Ovary (tissue), 3 donors: ENCODE results near the gene PRDM16.

Experiments used
- CTCF ChIP-seq, 3 donors: fragments of 450-650 bp in 2 of 3; fragments of 200-600 bp in 1 of 3; IDR thresholded peaks; one replicate each; pipeline versions ENCODE4 v1.5.1 to v1.8.0; 2016 to 2022; ENCODE audit warnings: antibody characterized with exemption in 3 of 3, mild to moderate bottlenecking in 1 of 3
- EP300 ChIP-seq: sonication (generic); formaldehyde crosslinking; IDR thresholded peaks from one replicate; pipeline ENCODE4 v1.6.1; 2017; ENCODE audit warnings: antibody characterized with exemption
- POLR2A ChIP-seq: fragments of 450-650 bp; IDR thresholded peaks from one replicate; pipeline ENCODE4 v1.6.1; 2017; ENCODE audit warnings: antibody characterized with exemption, mild to moderate bottlenecking, moderate library complexity
- donor health status: DM: no; HTN: no; CAD: no.

- TF ChIP-seq CTCF (IDR thresholded peaks at IDR 0.05) (no peak), EP300 (no peak), POLR2A (no peak)
These were observed 91.0 kb downstream of the PRDM16 start for GRCh38 chr1:3159996-3160395.
